HUDEP-2 (cell line): ENCODE measurements around the gene CYP2S1.

Experiments
- DNase-seq, 76 experiments: peaks; one replicate each; lab custom pipeline; 2025; ENCODE audit not compliant: unreplicated experiment in 76 of 76; lab: John Stamatoyannopoulos, UW

CYP2S1 gene

DNA sequence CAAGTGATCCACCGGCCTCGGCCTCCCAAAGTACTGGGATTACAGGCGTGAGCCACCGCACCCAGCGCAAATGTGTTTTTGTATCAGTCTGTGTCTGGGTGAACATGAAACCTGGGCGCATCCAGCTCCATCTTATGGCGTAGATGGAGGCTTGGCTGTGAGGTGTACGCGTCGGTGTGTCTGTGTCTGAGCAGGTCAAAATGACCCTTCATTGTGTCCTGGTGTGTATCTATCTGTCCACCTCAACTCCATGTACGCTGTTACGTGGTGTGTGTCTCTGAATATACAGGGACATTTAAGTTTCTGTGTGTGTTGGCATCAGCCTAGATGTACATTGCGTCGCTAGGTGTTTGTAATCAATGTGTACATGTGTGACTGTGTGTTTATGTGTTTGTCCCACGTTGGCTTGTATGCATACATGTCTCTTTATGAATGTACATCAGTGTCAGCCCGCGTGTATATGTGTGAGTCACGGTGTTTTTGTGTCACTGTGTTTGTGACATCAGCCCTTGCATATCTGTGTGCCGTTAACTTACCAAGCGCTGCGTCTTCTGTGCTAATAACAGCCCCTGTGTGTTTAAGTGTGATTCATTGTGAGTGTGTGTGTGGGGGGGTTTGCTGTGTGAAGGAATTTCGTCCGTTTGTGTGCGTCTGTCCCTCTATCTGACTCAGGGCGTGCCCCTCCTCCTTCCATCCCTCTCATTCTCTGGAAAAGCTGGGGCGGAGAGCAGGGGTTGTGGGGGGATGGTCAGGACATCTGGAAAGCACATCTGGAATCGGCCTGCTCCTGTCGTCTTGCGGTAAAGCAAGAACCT lies 32.4 kb downstream of the CYP2S1 start:
- peak in 55 of 76 experiments; percentile 7 to 87 (median 62) for DNase-seq

GRCh38 chr19:41226053-41226873 lies 33.2 kb downstream of the CYP2S1 start:
- DNase-seq = peak in 58 of 76 experiments; percentile 17 to 88 (median 62)

- no peak for DNase-seq
Measured at GRCh38 chr19:41226874-41227390, 33.9 kb downstream of the CYP2S1 start.

DNA sequence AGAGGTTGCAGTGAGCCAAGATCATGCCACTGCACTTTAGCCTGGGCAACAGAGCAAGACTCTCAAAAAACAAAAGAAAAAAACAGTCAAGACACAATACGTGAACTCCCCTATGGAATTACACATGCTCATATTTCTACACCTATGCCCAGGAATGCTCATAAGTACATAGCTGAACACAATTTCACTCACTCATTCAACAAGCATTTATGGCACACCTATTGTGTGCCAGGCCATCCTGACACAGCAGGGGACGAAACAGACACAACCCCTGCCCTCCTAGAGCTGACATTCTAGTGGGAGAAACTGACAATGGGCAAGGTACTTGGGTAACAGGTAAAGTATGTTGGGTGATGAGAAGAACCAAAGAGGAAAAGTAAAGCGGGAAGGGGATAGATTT lies 35.5 kb downstream of the CYP2S1 start:
- no peak for DNase-seq

GRCh38 chr19:41229338-41229737 lies 36.3 kb downstream of the CYP2S1 start:
- DNase-seq = peak in 1 of 76 experiments; percentile 23

GRCh38 chr19:41230067-41230857 lies 37.2 kb downstream of the CYP2S1 start:
- DNase-seq = no peak

- no peak for DNase-seq
Measured at GRCh38 chr19:41232686-41233085, 39.7 kb downstream of the CYP2S1 start.

GRCh38 chr19:41233748-41234240 lies 40.8 kb downstream of the CYP2S1 start:
- DNase-seq = no peak

GRCh38 chr19:41234512-41235168 lies 41.6 kb downstream of the CYP2S1 start:
- DNase-seq = no peak

- no peak for DNase-seq
Measured at GRCh38 chr19:41235480-41235879, 42.5 kb downstream of the CYP2S1 start.

- DNase-seq = no peak
Measured at GRCh38 chr19:41238244-41238643, 45.2 kb downstream of the CYP2S1 start.

- peak in 35 of 76 experiments; percentile 9 to 57 (median 26) for DNase-seq
Measured at GRCh38 chr19:41239363-41239762, 46.3 kb downstream of the CYP2S1 start.

GRCh38 chr19:41239961-41240574 lies 47.0 kb downstream of the CYP2S1 start:
- DNase-seq = no peak

DNA sequence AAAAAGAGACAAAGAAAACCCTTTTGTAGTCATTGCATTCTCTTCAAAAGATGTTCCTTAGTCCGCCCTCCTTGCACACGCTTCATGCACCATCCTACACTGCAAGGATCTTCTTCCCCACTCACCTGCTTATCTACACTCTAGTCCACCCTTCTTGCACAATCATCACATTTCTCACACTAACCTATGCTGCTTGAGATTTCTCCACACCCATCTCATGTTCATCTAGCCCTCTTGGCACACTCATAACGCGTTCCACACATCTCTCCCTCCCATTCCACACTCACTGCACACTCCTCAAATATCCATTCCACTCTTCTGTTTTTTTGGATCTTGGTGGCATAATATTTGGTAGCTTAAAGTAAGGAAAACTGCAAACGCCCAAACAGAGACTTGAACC lies 48.8 kb downstream of the CYP2S1 start:
- no peak for DNase-seq

DNA sequence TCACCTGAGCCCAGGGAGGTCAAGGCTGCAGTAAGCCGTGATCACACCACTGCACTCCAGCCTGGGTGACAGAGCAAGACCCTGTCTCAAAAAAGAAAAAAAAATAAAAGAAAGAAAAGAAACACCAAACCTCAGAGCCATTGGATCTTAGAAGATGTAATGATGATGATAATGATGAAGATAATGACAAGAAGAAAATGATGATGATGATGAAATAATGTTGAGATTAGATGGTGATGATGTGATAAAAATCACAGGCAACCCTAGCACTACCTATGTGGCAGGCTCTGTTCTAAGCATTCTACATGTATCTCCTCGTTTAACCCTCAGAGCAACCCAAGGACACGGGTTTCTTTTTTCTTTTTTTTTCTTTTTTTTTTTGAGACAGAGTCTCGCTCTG lies 51.1 kb downstream of the CYP2S1 start:
- no peak for DNase-seq

DNA sequence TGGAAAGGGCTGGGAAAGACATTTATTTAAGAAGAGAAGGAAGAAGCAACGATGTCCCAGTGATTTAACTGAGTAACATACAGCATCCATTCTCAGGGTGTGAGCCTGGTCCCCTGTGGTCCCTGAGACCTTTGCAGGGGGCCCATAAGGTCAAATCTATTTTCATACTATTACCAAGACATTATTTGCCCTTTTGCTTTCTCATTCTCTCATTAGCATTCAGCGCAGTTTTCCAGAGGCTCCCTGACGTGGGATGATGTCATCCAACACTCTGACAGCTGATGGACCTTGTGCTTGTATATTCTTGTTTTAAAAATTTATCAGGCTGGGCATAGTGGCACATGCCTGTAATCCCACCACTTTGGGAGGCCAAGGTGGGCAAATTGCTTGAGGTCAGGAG lies 52.8 kb downstream of the CYP2S1 start:
- DNase-seq = no peak

DNA sequence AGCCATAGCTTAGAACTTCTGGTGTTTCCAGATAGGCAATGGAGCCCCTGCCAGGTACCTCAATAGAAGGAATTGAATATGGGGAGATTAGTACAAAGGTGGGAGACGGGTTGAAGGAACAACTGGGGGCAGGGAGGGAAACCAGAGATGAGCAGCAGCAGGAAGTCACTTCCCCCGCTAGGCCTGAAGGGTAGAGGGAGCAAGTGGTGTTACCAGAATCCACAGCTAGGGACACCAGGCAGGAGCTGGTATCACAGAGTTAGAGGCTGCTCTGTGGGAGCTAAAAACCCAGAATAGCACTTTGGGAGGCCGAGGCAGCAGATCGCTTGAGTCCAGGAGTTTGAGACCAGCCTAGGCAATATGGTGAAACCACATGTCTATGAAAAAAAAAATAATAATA lies 55.9 kb downstream of the CYP2S1 start:
- DNase-seq = no peak

DNA sequence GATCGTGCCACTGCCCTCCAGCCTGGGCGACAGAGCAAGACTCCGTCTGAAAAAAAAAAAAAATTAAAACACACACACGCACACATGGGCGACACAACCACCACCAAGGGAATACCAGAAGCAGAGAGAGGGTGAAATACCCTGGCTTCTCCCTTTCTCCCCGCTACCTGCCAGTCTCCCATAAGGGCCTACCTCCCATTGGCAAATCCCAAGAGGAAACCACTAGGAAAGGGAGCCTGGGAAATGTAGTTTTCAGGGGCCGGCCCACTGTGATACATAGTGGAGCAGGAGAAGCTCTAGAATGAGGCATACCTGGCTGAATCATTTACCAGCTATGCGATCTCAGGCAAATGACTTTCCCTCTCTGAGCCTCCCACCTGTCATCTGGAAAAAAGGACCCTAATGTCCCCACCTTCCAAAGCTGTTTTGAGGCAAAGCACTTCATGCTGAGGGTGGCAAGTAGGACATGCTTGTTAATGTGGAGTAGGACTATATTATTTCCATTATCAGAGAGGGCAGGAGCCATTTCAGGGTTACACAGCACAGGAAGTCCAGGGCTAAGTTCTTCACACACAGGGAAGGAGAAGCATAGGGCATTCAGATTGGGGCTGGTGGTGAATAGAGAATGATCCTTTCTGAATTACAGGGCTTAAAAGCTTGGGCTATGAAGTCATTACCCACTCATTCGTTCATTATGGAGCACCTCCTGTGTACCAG lies 56.8 kb downstream of the CYP2S1 start:
- no peak for DNase-seq

DNA sequence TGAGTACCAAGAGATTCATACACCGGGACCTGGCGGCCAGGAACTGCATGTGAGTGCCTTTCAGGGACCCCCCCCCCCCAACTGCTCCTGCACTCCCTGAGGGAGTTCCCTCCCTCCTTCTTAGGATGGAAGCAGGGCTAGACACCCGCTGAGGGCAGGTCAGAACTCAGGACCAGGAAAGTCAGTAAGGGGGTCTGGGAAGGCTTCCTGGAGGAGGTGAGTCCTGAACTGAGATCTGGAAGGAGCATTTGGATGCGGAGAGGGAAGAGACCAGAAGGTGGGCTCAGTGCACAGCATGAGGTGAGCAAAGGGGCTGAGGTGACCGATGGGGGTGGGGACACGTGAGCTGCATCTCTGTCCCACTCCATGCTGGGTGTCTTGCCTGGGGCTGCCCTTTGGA lies 60.6 kb downstream of the CYP2S1 start:
- no peak for DNase-seq
